ENCODE data around the gene RGS19. TPM values are rescaled to one million over a fixed set of nuclear protein-coding genes. Genes with fewer than 3 reads are reported as not detected.

RGS19 gene
- polyA plus RNA-seq, 1 donor (not counting 4 experiments of a cell fraction or from before 2014, with no cell fraction given), result 11.8 TPM

DNA sequence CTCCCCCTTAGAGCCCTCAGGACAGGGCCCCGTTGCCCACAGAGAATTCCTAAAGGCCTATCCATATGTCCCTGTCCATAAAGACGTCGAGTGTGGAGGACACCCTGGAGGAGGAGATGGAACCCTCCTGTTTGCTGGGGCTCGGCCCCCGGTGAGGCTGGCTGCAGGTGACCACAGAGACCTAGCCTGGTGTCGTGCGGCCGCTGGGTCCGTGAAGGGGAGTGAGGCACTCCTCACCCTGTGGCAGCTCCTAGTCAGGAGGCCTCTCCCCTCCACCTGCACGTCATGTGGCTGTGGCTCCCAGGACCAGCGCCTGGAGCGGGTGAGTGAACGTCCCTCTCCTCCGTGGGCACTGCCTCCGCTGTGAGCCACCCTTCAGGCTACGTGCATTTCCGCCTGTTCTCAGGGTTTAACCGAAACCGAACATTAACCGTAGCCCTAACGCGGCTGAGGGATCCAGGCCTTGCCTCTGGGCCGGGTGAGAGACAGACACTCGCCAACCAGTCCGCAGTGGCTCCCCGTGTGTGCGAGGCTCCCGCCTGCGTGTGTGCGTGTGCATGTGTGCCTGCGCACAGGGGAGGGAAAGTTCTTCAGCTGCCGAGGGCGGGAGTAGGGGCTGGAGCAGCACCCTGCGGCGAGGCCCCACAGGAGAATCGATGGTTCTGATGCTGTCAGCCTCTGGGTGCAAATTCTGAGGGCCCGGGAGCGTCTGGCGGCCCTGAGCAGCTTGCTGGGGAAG, 22.3 kb downstream of the RGS19 start:
- H4K20me1 ChIP-seq (ENCODE audit: control insufficient read depth, extremely low read depth, insufficient read depth, low read length), result peaks cover 2% of the 10 kb centered on the region
- no peak overlapping the region for H3K27ac ChIP-seq (ENCODE audit: control insufficient read depth, insufficient read depth, low read length)
- dilution Hi-C loops (cut with MboI; ENCODE audit: extremely low pct_ligation_motif_present, low sequenced_read_pairs), result no loop called here
- TF ChIP-seq CTCF (optimal IDR thresholded peaks at IDR 0.05 in 1 of 3, IDR thresholded peaks at IDR 0.05 in 1 of 3, conservative IDR thresholded peaks at IDR 0.05 in 1 of 3; ENCODE audit: extremely low read depth in 1 of 3, insufficient read depth in 2 of 3, low read length in 3 of 3), result no peak
- TF ChIP-seq EZH2 (IDR thresholded peaks at IDR 0.05; ENCODE audit: low read length), result no peak
- H3K9me3 ChIP-seq (ENCODE audit: control insufficient read depth, low read depth, low read length), result no peaks in the 10 kb centered on the region
- no peak overlapping the region for H3K4me3 ChIP-seq (ENCODE audit: control insufficient read depth in 2 of 3, extremely low read depth in 1 of 3, insufficient read depth in 2 of 3, low read depth in 1 of 3, low read length in 3 of 3)
- H2AFZ ChIP-seq (ENCODE audit: control insufficient read depth, low read length), result no peak overlapping the region
- no peaks in the 10 kb centered on the region for H3K36me3 ChIP-seq (ENCODE audit: control insufficient read depth in 2 of 2, extremely low read depth in 1 of 2, insufficient read depth in 2 of 2, low read length in 2 of 2)
- DNase-seq (ENCODE audit: low read depth, low spot score), result no peak
- no peak overlapping the region for H3K9ac ChIP-seq (ENCODE audit: control insufficient read depth, extremely low read depth, insufficient read depth, low read length)
- no peaks in the 10 kb centered on the region for H3K27me3 ChIP-seq (ENCODE audit: control insufficient read depth, extremely low read depth, insufficient read depth, low read length)
- H3K79me2 ChIP-seq (ENCODE audit: control insufficient read depth, insufficient read depth, low read length), result no peaks in the 10 kb centered on the region
- H3K9me1 ChIP-seq (ENCODE audit: control insufficient read depth, extremely low read depth, insufficient read depth, low read length), result no peaks in the 10 kb centered on the region
- no peak for FAIRE-seq
- peaks cover 29% of the 10 kb centered on the region for H3K4me1 ChIP-seq (ENCODE audit: control insufficient read depth, extremely low read depth, insufficient read depth, low read length)
- no peak overlapping the region for H3K4me2 ChIP-seq (ENCODE audit: control insufficient read depth, extremely low read depth, insufficient read depth, low read depth, low read length)

DNA sequence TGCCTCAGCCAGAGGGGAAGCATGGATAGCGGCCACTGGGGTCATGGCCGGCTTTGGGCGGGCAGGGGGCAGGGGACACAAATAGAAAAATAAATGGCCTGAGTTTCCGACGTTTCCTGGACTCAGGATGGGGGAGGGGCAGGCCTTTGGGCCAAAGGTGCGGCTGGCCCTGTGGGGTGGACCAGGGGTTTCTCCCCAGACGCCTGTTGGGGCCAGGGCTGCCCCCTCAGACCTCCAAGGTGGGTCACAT, 22.8 kb downstream of the RGS19 start:
- Histone ChIP-seq H3K9me1 (ENCODE audit: control insufficient read depth, extremely low read depth, insufficient read depth, low read length) (no peaks in the 10 kb centered on the region), H3K4me1 (ENCODE audit: control insufficient read depth, extremely low read depth, insufficient read depth, low read length) (peaks cover 28% of the 10 kb centered on the region), H3K79me2 (ENCODE audit: control insufficient read depth, insufficient read depth, low read length) (no peaks in the 10 kb centered on the region), H3K27ac (ENCODE audit: control insufficient read depth, insufficient read depth, low read length) (no peak overlapping the region), H2AFZ (ENCODE audit: control insufficient read depth, low read length) (no peak overlapping the region), H3K4me2 (ENCODE audit: control insufficient read depth, extremely low read depth, insufficient read depth, low read depth, low read length) (no peak overlapping the region), H3K9ac (ENCODE audit: control insufficient read depth, extremely low read depth, insufficient read depth, low read length) (no peak overlapping the region), H4K20me1 (ENCODE audit: control insufficient read depth, extremely low read depth, insufficient read depth, low read length) (peaks cover 2% of the 10 kb centered on the region), H3K9me3 (ENCODE audit: control insufficient read depth, low read depth, low read length) (no peaks in the 10 kb centered on the region), H3K27me3 (ENCODE audit: control insufficient read depth, extremely low read depth, insufficient read depth, low read length) (no peaks in the 10 kb centered on the region), H3K4me3 (ENCODE audit: control insufficient read depth in 2 of 3, extremely low read depth in 1 of 3, insufficient read depth in 2 of 3, low read depth in 1 of 3, low read length in 3 of 3) (no peak overlapping the region), H3K36me3 (ENCODE audit: control insufficient read depth in 2 of 2, extremely low read depth in 1 of 2, insufficient read depth in 2 of 2, low read length in 2 of 2) (no peaks in the 10 kb centered on the region)
- dilution Hi-C loops (cut with MboI; ENCODE audit: extremely low pct_ligation_motif_present, low sequenced_read_pairs), result no loop called here
- FAIRE-seq (no peak), DNase-seq (ENCODE audit: low read depth, low spot score) (no peak)
- no peak for TF ChIP-seq EZH2 (IDR thresholded peaks at IDR 0.05; ENCODE audit: low read length)
- no peak for TF ChIP-seq CTCF (optimal IDR thresholded peaks at IDR 0.05 in 1 of 3, IDR thresholded peaks at IDR 0.05 in 1 of 3, conservative IDR thresholded peaks at IDR 0.05 in 1 of 3; ENCODE audit: extremely low read depth in 1 of 3, insufficient read depth in 2 of 3, low read length in 3 of 3)
